Left lung (tissue), 14 donors: ENCODE data around the gene RASAL2. TPM values are rescaled to one million over a fixed set of nuclear protein-coding genes. Genes with fewer than 3 reads are reported as not detected.

Source experiments
- ATAC-seq: fragments of 200-7000 bp; cut with Tn5 transposase; one replicate; pipeline ENCODE4 v1.9.1; 2020; ENCODE audit warnings: moderate library complexity
- DNase-seq, 4 donors: peaks; one replicate each; pipeline ENCODE4 v3.0.0-alpha.2; 2013 to 2020
- H3K27ac ChIP-seq, 2 donors: fragments of 200-600 bp; sonication (generic) in 1 of 2; one replicate each; pipeline versions ENCODE4 v1.5.0 to v1.8.0; 2020 to 2021
- H3K27me3 ChIP-seq, 2 donors: fragments of 200-600 bp; sonication (generic) in 1 of 2; one replicate each; pipeline versions ENCODE4 v1.5.0 to v1.8.0; 2020 to 2021
- H3K36me3 ChIP-seq, 2 donors: fragments of 200-600 bp; sonication (generic) in 1 of 2; one replicate each; pipeline versions ENCODE4 v1.5.0 to v1.8.0; 2020 to 2021
- H3K4me1 ChIP-seq, 2 donors: fragments of 200-600 bp; one replicate each; pipeline ENCODE4 v1.8.0; 2021
- H3K4me3 ChIP-seq, 2 donors: fragments of 200-600 bp; sonication (generic) in 1 of 2; one replicate each; pipeline versions ENCODE4 v1.5.0 to v1.8.0; 2020 to 2021; ENCODE audit warnings: mild to moderate bottlenecking in 1 of 2
- H3K9me3 ChIP-seq, 2 donors: fragments of 200-600 bp; sonication (generic) in 1 of 2; one replicate each; pipeline versions ENCODE4 v1.5.0 to v1.8.0; 2020 to 2021
- intact Hi-C, 2 donors: fragments of 100-400 bp; cut with DNase I; formaldehyde crosslinking; loops; one replicate each; pipeline versions ENCODE4 v1.11.2 to v1.14.2; 2022
- long read RNA-seq, 12 donors: library from polyadenylated mRNA in 2 of 12; unstranded in 2 of 12; transcript quantifications; one replicate each; pipeline ENCODE4 v2.0.0 and lab custom pipeline, GENCODE V29; 2019 to 2026
- polyA plus RNA-seq, 6 donors: library from polyadenylated mRNA; unstranded; fragments of 120-200 nt; gene quantifications; one replicate each; pipeline ENCODE4 v1.2.1, GENCODE V29; 2013; ENCODE audit not compliant: insufficient read length in 6 of 6
- total RNA-seq, 2 donors: library from RNA; stranded (reverse); fragmentation: NEBNext Ultra II Directional; extraction: Animal tissue kit (Norgen Biotek cat#: 25700); gene quantifications; one replicate each; pipeline ENCODE4 v1.2.1, GENCODE V29; 2021
- TF ChIP-seq, protein P1 (sequence below), 2 donors: fragments of 200-600 bp; sonication (generic) in 1 of 2; IDR thresholded peaks; one replicate each; pipeline versions ENCODE4 v1.5.0 to v1.8.0; 2021; ENCODE audit warnings: antibody characterized with exemption in 2 of 2
- donor health status: DM: no; HTN: yes; CAD: no.
- donor health status: DM: no; HTN: no; CAD: no.

RASAL2 gene
- total RNA-seq (10 to 100 TPM; 27.5 to 30.2 TPM), polyA plus RNA-seq (10 to 100 TPM; 26.4 to 35.6 (median 31.0) TPM)
- long read RNA-seq, donor 1, transcript RASAL2-204 (2 exons, 650 nt), result major isoform, 16 of 32 reads
- long read RNA-seq, donor 1, partial matches to known transcripts, result 5 of 32 reads
- long read RNA-seq, donor 1, other reads (novel, unspliced or antisense), result 11 of 32 reads
- long read RNA-seq, donor 2, transcript RASAL2-204 (2 exons, 650 nt), result major isoform, 16 of 23 reads
- long read RNA-seq, donor 2, partial matches to known transcripts, result 7 of 23 reads
- long read RNA-seq, donor 2, other reads (novel, unspliced or antisense), result 0 of 23 reads
- long read RNA-seq, donor 3, partial matches to known transcripts, result 0 of 1 reads
- long read RNA-seq, donor 3, other reads (novel, unspliced or antisense), result 0 of 1 reads
- long read RNA-seq, donor 4, partial matches to known transcripts, result 4 of 5 reads
- long read RNA-seq, donor 4, other reads (novel, unspliced or antisense), result 1 of 5 reads
- long read RNA-seq, donor 5, transcript RASAL2-204 (2 exons, 650 nt), result major isoform, 8 of 17 reads
- long read RNA-seq, donor 5, partial matches to known transcripts, result 0 of 17 reads
- long read RNA-seq, donor 5, other reads (novel, unspliced or antisense), result 9 of 17 reads
- long read RNA-seq, donor 6, transcript RASAL2-204 (2 exons, 650 nt), result major isoform, 5 of 26 reads
- long read RNA-seq, donor 6, partial matches to known transcripts, result 21 of 26 reads
- long read RNA-seq, donor 6, other reads (novel, unspliced or antisense), result 0 of 26 reads
- long read RNA-seq, donor 7, partial matches to known transcripts, result 0 of 9 reads
- long read RNA-seq, donor 7, other reads (novel, unspliced or antisense), result 7 of 9 reads
- long read RNA-seq, donor 8, transcript RASAL2-204 (2 exons, 650 nt), result major isoform, 8 of 8 reads
- long read RNA-seq, donor 8, partial matches to known transcripts, result 0 of 8 reads
- long read RNA-seq, donor 8, other reads (novel, unspliced or antisense), result 0 of 8 reads
- long read RNA-seq, donor 9, result 0 reads
- long read RNA-seq, donor 10, partial matches to known transcripts, result 3 of 4 reads
- long read RNA-seq, donor 10, other reads (novel, unspliced or antisense), result 1 of 4 reads
- long read RNA-seq, donor 11, partial matches to known transcripts, result 0 of 3 reads
- long read RNA-seq, donor 11, other reads (novel, unspliced or antisense), result 0 of 3 reads
- long read RNA-seq, donor 12, partial matches to known transcripts, result 0 of 3 reads
- long read RNA-seq, donor 12, other reads (novel, unspliced or antisense), result 0 of 3 reads

- peaks cover 0 to 20% of the 10 kb centered on the region in 2 donors for H3K27me3 ChIP-seq
- no peaks in the 10 kb centered on the region for H3K36me3 ChIP-seq
- intact Hi-C loops, result no loop called here
- peak within 1 kb of the TSS; percentile 86 to 87 for H3K27ac ChIP-seq
- H3K9me3 ChIP-seq, result no peaks in the 10 kb centered on the region
- H3K4me3 ChIP-seq, result peak within 1 kb of the TSS; percentile 81 to 95
- ATAC-seq, result peak; percentile 77
- peaks cover 7 to 8% of the 10 kb centered on the region in 2 donors for H3K4me1 ChIP-seq
- DNase-seq, result peak; percentile 60 to 91 (median 69)
- TF ChIP-seq, protein P1, sequence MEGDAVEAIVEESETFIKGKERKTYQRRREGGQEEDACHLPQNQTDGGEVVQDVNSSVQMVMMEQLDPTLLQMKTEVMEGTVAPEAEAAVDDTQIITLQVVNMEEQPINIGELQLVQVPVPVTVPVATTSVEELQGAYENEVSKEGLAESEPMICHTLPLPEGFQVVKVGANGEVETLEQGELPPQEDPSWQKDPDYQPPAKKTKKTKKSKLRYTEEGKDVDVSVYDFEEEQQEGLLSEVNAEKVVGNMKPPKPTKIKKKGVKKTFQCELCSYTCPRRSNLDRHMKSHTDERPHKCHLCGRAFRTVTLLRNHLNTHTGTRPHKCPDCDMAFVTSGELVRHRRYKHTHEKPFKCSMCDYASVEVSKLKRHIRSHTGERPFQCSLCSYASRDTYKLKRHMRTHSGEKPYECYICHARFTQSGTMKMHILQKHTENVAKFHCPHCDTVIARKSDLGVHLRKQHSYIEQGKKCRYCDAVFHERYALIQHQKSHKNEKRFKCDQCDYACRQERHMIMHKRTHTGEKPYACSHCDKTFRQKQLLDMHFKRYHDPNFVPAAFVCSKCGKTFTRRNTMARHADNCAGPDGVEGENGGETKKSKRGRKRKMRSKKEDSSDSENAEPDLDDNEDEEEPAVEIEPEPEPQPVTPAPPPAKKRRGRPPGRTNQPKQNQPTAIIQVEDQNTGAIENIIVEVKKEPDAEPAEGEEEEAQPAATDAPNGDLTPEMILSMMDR (IDR thresholded peaks at IDR 0.05), result no peak
These were observed at the start of gene RASAL2 for GRCh38 chr1:178093951-178094738. TSS of gene RASAL2 (plus strand) at chr1:178094104. CDS start at chr1:178094493, 389 bp downstream.

GRCh38 chr1:178046591-178047270, 47.2 kb upstream of the RASAL2 start:
- ATAC-seq, result no peak
- TF ChIP-seq, protein P1 (IDR thresholded peaks at IDR 0.05), result no peak
- no peak overlapping the region for H3K27ac ChIP-seq
- peaks cover 0 to 2% of the 10 kb centered on the region in 2 donors for H3K9me3 ChIP-seq
- H3K27me3 ChIP-seq, result no peaks in the 10 kb centered on the region
- no peaks in the 10 kb centered on the region for H3K36me3 ChIP-seq
- peaks cover 0 to 4% of the 10 kb centered on the region in 2 donors for H3K4me1 ChIP-seq
- no peak for DNase-seq
- no peak overlapping the region for H3K4me3 ChIP-seq
- intact Hi-C loops, result no loop called here

DNA sequence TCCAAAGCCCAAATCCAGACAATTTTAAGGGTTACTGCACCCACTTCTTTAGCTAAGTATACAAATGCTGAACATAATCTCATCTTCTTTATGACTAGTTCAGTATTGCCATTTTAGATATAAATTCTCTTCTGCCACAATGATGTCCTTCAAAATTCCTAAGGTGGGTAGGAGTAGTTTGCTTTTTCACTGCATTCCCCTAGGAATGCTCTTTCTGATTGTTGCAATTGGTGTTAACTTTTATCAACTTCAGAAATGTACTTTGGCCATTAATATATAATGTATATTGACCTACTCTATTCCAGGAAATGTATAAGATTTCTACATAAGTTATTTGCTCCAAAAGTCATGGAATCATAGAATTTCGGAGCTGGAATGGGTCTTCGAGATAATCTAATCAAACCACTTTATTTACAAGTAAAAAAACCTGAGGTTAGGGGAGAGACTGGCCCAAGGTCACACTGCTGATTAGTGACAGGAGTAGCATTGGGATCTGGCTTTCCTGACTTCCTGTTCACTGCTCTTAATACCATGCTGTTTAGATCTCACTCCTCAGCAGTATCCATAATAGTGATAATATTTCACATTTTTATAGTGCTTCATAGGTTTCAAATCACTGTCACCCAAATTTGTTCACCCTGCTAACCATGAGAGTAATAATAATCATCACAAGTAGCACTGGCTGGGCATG, 46.4 kb upstream of the RASAL2 start:
- no peak for DNase-seq
- Histone ChIP-seq H3K4me1 (peaks cover 0 to 8% of the 10 kb centered on the region in 2 donors), H3K27ac (no peak overlapping the region), H3K27me3 (no peaks in the 10 kb centered on the region), H3K36me3 (no peaks in the 10 kb centered on the region), H3K4me3 (no peak overlapping the region), H3K9me3 (peaks cover 0 to 2% of the 10 kb centered on the region in 2 donors)
- TF ChIP-seq, protein P1 (IDR thresholded peaks at IDR 0.05), result no peak
- no peak for ATAC-seq
- intact Hi-C loops, result no loop called here

DNA sequence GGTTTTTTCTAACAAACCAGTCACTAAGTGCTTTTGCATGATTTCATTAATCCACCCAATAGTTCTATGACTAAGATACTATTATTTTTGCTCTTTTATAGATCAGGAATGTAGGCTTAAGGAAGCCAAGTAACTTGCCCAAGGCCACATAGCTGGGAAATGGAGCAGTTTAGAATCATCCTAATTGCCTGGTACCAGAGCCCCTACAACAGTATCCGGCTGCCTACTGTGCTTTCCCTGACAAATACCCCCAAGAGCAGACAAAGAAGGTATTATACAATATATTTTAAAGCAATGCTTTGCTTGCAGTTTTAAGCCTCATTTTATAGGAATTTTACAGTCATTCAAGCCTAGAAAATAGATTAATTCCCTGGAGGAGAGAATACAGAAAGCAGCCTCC, 45.5 kb upstream of the RASAL2 start:
- H3K4me1 ChIP-seq, result peaks cover 0 to 13% of the 10 kb centered on the region in 2 donors
- no peak overlapping the region for H3K4me3 ChIP-seq
- H3K9me3 ChIP-seq, result peaks cover 0 to 2% of the 10 kb centered on the region in 2 donors
- H3K36me3 ChIP-seq, result no peaks in the 10 kb centered on the region
- ATAC-seq, result no peak
- H3K27ac ChIP-seq, result no peak overlapping the region
- H3K27me3 ChIP-seq, result no peaks in the 10 kb centered on the region
- TF ChIP-seq, protein P1 (IDR thresholded peaks at IDR 0.05), result no peak
- DNase-seq, result no peak
- intact Hi-C loops, result no loop called here
